GM12892 (cell line): ENCODE results near the gene MAPK14.
"Not testable (repeated sequence)": the region's sequence is repeated elsewhere in the genome, so short reads cannot be mapped to it uniquely, and the experiment has no call there.

Experiments
- DNase-seq: peaks from one replicate; pipeline ENCODE4 v3.0.0; 2011; ENCODE audit not compliant: insufficient read length
- FAIRE-seq: peaks from 2 replicates; lab custom pipeline; 2011; peaks lifted over from hg19 to GRCh38; lab: Jason Lieb, UNC
- POLR2A ChIP-seq: IDR thresholded peaks from 2 replicates; pipeline ENCODE4 v1.6.1; 2011; ENCODE audit warnings: low read depth, low read length, control low read depth
- POLR2AphosphoS5 ChIP-seq: IDR thresholded peaks from 2 replicates; pipeline ENCODE4 v1.6.1; 2011; ENCODE audit warnings: low read depth, low read length, control low read depth
- TAF1 ChIP-seq: IDR thresholded peaks from 2 replicates; pipeline ENCODE4 v1.6.1; 2011; ENCODE audit warnings: low read depth, mild to moderate bottlenecking, control low read depth, low read length, borderline replicate concordance

Gene MAPK14

DNA sequence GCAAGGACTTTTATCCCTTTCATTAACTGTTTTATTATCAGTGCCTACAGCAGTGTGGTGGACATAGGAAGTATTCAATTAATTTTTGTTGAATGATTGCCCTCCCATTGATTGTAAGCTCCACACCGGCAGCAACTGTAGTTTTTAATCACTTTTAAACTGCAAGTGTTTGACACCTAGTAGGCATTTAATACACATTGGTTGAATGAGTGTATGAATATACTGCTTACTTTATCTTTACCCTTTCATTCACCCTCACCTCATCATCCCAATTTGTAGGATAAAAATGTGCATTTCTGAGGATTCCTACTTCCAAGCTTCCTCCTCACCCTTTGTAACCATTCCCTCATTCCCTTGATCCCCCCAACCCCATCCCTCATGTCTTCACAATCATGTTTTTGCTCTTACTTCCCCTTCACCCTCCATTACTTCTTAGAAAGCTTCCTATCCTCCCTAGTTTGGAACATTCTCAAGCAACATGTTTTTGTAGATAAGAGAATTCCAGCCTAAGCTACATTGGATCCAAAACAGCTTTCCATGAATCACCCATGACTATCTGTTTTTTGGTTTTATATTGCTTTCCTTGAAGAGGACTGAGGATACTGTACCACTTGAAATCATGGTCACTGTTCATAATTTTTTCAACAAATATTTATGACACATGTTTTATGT is 2.2 kb upstream of the MAPK14 start:
- no peak for TF ChIP-seq TAF1
- no peak for TF ChIP-seq POLR2AphosphoS5
- TF ChIP-seq POLR2A, result no peak
- no peak for FAIRE-seq
- no peak for DNase-seq

DNA sequence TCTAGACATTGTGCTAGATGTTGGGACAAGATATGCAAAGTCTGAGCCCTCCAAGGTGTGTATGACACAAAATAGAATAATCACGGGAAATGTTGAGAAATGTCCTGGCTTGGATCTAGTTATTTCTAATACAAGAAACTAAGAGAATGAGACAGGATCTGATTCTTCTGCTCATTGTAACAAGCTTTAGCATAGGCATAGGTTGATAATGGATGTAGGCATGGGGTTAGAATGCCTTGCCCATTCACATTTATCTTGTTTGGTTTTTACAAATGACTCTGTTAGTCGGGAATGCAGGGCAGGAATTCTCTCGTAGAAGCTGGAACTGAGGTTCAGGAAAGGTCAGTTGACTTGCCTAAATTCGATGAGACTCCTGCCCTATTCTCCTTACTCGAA is 1.7 kb upstream of the MAPK14 start:
- DNase-seq (no peak), FAIRE-seq (no peak)
- TF ChIP-seq TAF1 (no peak), POLR2AphosphoS5 (no peak), POLR2A (no peak)

DNA sequence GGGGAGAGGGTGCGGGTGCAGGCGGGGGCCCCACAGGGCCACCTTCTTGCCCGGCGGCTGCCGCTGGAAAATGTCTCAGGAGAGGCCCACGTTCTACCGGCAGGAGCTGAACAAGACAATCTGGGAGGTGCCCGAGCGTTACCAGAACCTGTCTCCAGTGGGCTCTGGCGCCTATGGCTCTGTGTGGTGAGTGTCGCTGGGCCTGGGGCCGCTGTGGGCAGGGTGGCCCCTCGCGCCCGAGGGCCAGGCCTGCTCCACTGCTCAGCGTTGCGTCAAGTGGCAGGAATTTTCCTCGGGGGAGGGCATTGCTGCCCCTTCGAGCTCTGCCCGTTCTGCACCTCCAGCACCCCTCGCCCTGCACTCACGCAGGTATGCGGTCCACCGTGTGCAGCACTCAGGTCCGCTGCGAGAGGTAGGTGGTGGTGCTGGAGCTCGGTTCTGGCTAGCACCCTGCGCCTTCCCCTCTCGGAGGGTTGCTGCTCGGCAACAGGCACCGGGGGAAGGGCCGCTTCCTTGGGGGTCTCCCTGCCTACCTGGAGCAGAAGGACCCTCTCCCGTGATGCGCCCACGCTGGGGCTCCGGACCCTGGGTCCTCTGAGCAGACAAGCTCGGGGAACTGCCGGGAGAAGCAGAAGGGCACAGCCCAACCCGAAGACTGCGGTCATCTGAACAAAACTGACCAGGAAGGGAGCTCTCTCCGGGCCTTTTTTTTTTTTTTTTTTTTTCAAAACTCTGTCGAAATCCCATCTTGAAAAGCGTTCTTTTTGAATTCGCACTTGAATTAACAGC is 674 bp downstream of the MAPK14 start:
- peak; percentile 33 for FAIRE-seq
- DNase-seq, result peak; percentile 19
- TF ChIP-seq POLR2A (no peak), TAF1 (no peak), POLR2AphosphoS5 (no peak)

DNA sequence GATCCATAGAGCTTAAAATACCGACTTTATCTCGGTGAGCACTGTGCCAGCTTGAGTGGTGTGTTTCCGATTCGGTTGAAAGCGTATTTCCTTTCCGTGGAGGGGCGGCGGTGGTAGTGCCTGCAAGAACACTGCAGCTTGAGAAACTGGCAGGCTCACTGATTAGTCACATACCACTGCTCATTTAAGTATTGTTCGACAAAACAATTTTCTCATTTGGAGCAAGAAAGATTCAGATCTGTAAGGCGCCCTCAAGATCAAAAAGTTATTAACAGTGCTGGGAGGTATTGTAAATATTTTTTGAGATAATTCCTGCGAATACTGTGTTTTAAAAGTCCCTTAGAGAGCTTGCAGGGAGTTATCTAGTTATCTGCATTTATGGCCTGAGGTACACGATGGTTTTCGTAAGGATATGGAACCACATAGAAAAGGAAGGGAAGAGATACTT is 1.3 kb downstream of the MAPK14 start:
- TF ChIP-seq POLR2AphosphoS5 (no peak), TAF1 (no peak), POLR2A (no peak)
- FAIRE-seq (peak; percentile 33), DNase-seq (no peak)

DNA sequence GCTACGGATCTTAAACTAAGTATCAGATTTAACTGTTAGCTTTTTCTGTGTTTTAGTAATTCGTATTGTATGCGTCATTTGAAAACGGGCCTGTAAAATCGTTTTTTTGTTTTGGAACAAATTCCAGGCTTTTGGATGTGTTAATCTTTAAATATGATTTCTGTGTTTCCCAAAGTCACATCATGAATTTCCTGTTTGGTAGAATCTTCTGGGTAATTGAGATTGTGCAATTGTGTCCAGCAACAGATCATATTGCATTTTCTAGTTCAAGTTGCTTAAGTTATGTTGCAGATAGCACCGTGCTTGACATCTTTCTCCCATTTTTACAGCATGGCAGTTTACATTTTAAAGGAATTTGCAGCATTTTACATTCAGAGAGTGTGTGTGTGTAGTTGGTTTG is 1.9 kb downstream of the MAPK14 start:
- DNase-seq (no peak), FAIRE-seq (no peak)
- TF ChIP-seq POLR2AphosphoS5 (no peak), POLR2A (no peak), TAF1 (no peak)

DNA sequence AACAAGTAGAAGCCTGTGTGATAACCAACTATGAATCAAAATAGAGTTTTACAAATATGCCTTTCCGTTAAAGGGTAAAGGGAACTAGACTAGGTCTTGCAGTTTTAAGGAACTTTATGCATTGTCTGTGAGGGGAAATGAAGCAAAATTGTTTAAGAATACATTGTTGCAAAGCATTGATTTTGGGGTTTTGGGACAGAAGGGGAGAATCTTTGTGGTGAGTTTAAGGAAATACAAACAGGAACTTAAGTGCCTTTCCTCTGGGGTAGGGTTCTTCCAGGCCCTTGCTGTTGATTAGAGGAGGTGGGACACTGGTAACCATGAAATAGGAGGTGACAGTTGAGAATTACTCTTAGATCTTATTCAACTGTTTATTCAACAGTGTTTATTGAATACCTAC is 4.7 kb downstream of the MAPK14 start:
- no peak for TF ChIP-seq POLR2AphosphoS5
- no peak for TF ChIP-seq TAF1
- TF ChIP-seq POLR2A, result no peak
- FAIRE-seq (no peak), DNase-seq (no peak)

DNA sequence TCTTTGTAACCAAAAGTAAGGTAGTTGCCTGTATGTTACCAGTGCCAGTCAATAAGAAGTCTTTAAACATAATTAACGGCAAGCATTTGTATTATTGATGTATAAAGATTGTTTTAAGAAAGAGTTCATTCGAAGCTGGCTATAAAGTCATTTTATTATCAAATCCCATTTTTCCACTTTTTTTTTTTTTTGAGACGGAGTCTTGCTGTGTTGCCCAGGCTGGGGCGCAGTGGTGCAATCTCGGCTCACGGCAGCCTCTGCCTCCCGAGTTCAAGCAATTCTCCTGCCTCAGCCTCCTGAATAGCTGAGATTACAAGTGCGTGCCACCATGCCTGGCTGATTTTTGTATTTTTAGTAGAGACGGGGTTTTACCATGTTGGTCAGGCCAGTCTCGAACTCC is 5.5 kb downstream of the MAPK14 start:
- not testable (repeated sequence) for FAIRE-seq, DNase-seq

DNA sequence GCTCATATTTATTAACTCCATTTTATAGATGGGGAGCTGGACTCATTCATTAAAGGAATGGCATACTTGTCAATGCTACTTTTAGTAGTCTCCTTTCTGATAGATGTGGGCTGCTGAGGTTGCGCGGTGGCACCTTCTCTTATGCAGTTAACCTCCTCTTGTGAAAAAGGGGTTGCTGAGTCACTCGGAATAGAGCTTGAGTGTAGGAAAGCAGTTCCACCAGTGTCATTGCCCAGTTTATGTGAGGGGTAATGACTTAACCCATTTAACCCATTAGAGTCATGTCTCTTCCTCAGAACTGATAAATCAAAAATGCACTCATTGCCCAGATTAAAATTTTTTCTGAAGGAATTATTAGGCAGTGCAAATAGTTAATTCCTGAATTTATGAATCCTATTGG is 6.3 kb downstream of the MAPK14 start:
- no peak for FAIRE-seq
- TF ChIP-seq TAF1 (no peak), POLR2A (no peak), POLR2AphosphoS5 (no peak)
- no peak for DNase-seq

DNA sequence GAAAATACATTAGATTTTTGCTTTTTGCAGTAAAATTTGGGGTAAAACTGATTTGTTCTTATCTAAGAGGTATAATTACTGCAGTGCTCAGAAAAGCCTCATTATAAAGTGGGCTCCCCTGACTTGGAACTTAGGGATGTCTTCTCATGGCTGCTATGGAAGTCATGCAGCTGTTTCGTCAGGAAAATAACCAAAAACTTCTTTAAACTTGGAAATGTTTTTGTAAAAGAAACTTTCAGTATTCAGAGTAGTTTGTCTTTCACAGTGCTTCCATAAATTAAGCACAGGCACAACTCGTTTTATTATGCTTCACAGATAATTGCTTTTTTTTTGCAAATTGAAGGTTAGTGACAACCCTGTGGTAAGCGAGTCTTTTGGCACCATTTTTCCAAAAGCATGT is 6.8 kb downstream of the MAPK14 start:
- TF ChIP-seq TAF1, result no peak
- no peak for TF ChIP-seq POLR2AphosphoS5
- TF ChIP-seq POLR2A, result no peak
- DNase-seq (no peak), FAIRE-seq (no peak)

DNA sequence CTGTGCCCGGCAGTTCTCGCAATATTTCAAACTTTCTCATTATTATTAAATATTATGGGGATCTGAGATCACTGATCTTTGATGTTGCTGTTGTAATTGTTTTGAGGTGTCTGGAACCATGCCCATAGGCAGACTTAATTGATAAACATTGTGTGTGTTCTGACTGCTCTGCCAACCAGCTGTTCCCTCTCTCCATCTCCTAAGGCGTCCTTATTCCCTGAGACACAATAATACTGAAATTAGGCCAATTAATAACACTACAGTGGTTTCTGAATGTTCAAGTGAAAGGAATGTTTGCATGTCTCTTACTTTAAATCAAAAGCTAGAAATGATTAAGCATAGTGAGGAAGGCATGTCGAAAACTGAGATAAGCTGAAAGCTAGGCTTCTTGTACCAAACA is 7.6 kb downstream of the MAPK14 start:
- no peak for DNase-seq
- no peak for TF ChIP-seq POLR2A
- FAIRE-seq, result no peak

DNA sequence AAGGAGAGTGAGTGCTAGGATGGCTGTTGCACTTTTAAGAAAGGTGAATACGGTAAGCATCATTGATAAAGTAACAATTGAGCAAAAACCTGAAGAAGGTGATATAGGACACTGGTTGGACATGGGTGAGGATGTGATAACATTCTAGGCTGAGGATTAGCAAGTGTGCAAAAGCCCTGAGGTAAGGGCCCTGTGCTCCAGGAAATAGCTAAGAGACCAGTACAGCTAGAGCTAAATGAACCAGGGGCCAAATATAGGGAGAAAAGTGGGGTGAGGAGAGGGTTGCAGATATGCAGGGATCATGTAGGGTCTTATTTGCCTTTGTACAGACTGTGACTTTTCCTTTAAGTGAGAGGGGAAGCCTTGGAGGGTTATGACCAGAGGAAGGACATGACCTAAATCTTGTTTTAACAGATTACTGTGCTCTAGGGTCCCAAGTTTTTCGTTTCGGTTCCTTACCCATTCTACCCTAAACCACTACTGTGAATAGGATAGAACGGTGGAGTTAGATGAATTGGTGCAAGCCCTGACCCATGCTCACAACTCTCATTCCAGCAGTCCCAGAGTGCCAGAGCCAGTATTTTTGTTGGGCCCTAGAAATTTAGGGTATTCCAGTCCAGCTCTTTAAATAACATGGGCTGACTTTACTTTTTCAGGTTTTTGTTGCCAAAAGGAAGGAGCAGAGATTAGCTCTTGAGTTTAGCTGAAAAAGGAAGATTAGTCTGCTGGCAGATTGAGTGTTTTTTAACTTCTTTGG is 10.7 kb downstream of the MAPK14 start:
- no peak for DNase-seq
- TF ChIP-seq TAF1 (no peak), POLR2A (no peak)
- FAIRE-seq, result no peak

DNA sequence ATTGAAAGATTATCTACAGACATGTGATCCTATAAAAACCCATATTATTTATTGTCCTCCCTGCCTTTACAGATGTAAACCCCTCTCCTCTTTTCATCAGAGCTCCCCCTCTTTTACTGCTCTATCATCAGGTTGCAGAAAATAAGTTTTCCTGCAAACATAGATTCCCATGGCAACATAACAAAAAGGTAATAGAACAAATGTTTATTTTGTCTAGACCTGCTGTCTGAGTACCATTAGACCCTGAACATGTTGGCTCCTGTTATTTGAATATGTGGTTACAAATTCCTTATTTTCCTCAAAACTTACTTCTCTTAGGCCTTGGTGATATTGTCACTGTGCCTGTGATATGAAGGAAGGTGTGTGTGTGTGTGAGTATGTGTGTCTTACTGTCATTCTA is 11.5 kb downstream of the MAPK14 start:
- no peak for FAIRE-seq
- no peak for DNase-seq
- TF ChIP-seq POLR2A (no peak), TAF1 (no peak), POLR2AphosphoS5 (no peak)
